Measurements from ENCODE around the gene TSHZ3.

TSHZ3 gene

DNA sequence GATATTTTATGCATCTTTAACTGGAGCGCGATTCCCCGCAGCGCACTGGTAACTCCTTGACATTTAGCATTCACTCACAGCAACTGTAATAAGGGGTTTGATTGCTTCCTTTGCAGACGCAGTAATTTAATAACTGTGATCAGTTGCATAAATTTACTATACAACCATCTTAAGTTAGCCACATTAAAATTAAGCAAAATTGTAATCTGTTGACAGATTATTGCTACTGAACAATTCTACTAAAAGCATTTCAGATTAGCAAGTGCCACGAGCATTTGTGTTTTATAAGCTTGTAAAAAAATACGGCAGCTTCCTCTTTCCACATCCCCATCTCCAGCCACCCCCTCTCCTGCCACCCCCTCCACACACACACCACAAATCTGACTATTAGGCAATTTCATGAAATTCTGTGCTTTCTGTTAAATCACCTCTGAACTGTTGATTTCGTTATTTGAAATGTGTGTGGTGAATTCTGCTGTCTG, 44.4 kb downstream of the TSHZ3 start:
- H3K9me3 ChIP-seq (ENCODE audit: control insufficient read depth, insufficient read depth, low read length), result no peaks in the 10 kb centered on the region
- H3K4me3 ChIP-seq (ENCODE audit: low read depth, low read length), result no peak overlapping the region
- no peaks in the 10 kb centered on the region for H3K4me1 ChIP-seq (ENCODE audit: control insufficient read depth, insufficient read depth, low read length)
- H3K9ac ChIP-seq (ENCODE audit: low read depth, low read length), result no peak overlapping the region
- no peaks in the 10 kb centered on the region for H3K27me3 ChIP-seq (ENCODE audit: control insufficient read depth, insufficient read depth, low read length)
- no peaks in the 10 kb centered on the region for H3K36me3 ChIP-seq (ENCODE audit: control insufficient read depth, insufficient read depth, low read length)

DNA sequence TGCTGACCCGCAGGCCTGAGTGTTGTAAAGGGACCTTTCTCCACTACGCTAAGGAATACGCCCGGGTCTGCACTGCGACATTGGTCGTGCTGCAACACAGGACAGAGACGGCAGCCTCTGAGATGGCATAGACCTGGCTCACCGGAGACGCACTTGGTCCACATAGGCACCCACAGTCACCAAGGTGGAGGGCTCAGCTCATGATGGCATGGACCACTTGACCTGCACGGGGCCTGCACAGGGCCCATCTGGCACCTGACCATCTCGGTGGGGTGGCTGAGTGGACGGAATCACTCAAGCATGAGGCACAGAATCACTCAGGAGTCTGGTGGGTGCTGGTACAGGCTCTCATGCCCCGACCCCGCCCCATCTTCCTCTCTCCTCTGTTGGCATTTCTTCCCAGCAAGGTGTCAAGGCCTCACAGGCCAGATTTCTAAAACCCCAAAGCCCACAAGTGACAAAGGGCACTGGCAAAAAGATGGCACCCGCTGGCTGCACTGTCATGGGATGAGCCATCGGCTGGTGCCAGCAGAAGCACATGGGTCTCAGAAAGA, 45.9 kb downstream of the TSHZ3 start:
- Histone ChIP-seq H3K4me3 (ENCODE audit: low read depth, low read length) (no peak overlapping the region), H3K9me3 (ENCODE audit: control insufficient read depth, insufficient read depth, low read length) (no peaks in the 10 kb centered on the region), H3K9ac (ENCODE audit: low read depth, low read length) (no peak overlapping the region), H3K4me1 (ENCODE audit: control insufficient read depth, insufficient read depth, low read length) (no peaks in the 10 kb centered on the region), H3K36me3 (ENCODE audit: control insufficient read depth, insufficient read depth, low read length) (no peaks in the 10 kb centered on the region), H3K27me3 (ENCODE audit: control insufficient read depth, insufficient read depth, low read length) (no peaks in the 10 kb centered on the region)

- Histone ChIP-seq H3K9me3 (ENCODE audit: control insufficient read depth, insufficient read depth, low read length) (no peaks in the 10 kb centered on the region), H3K27me3 (ENCODE audit: control insufficient read depth, insufficient read depth, low read length) (no peaks in the 10 kb centered on the region), H3K4me1 (ENCODE audit: control insufficient read depth, insufficient read depth, low read length) (no peaks in the 10 kb centered on the region), H3K9ac (ENCODE audit: low read depth, low read length) (no peak overlapping the region), H3K36me3 (ENCODE audit: control insufficient read depth, insufficient read depth, low read length) (no peaks in the 10 kb centered on the region), H3K4me3 (ENCODE audit: low read depth, low read length) (no peak overlapping the region)
Measured at GRCh38 chr19:31301306-31301980, 47.8 kb downstream of the TSHZ3 start.

DNA sequence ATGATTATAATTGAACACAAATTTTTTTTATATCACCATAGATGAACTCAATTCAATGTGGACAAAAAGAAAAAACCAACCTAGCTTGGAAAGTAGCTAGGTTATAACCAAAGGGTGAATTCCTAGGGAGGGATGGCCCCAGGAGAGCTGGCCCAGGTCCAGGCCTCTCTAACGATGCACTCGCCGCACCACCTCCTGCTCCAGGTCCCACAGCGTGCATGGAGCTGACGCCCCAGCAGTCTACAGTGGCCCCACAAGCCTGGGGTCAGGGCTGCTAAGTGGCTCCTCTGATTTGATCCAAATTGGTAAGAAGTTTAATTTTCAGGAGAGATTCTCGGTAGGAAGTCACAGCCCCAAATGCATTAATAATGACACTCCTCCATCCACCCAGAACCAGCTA, 48.8 kb downstream of the TSHZ3 start:
- no peak overlapping the region for H3K4me3 ChIP-seq (ENCODE audit: low read depth, low read length)
- no peaks in the 10 kb centered on the region for H3K9me3 ChIP-seq (ENCODE audit: control insufficient read depth, insufficient read depth, low read length)
- H3K36me3 ChIP-seq (ENCODE audit: control insufficient read depth, insufficient read depth, low read length), result no peaks in the 10 kb centered on the region
- no peaks in the 10 kb centered on the region for H3K27me3 ChIP-seq (ENCODE audit: control insufficient read depth, insufficient read depth, low read length)
- no peak overlapping the region for H3K9ac ChIP-seq (ENCODE audit: low read depth, low read length)
- no peaks in the 10 kb centered on the region for H3K4me1 ChIP-seq (ENCODE audit: control insufficient read depth, insufficient read depth, low read length)

DNA sequence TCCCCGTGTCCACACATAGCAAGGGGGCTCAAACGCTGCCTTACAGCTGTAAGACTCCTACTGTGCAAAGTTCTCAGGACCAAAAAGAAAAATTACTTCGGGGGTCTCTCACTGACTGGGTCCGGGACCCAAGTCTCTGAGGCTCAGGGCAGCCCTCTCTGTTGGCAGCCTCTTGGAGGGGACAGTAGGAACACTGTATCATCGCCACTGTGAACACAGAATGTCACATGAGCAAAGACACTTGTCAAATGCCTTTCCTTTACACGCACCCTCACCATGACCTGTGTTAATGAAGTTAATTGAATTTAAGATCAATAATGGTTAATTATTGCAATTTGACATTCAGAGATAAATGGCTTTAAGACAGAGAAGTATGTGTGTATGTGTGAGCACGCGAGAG, 49.6 kb downstream of the TSHZ3 start:
- H3K27me3 ChIP-seq (ENCODE audit: control insufficient read depth, insufficient read depth, low read length), result no peaks in the 10 kb centered on the region
- H3K4me3 ChIP-seq (ENCODE audit: low read depth, low read length), result no peak overlapping the region
- no peaks in the 10 kb centered on the region for H3K36me3 ChIP-seq (ENCODE audit: control insufficient read depth, insufficient read depth, low read length)
- H3K9ac ChIP-seq (ENCODE audit: low read depth, low read length), result no peak overlapping the region
- H3K9me3 ChIP-seq (ENCODE audit: control insufficient read depth, insufficient read depth, low read length), result no peaks in the 10 kb centered on the region
- no peaks in the 10 kb centered on the region for H3K4me1 ChIP-seq (ENCODE audit: control insufficient read depth, insufficient read depth, low read length)

DNA sequence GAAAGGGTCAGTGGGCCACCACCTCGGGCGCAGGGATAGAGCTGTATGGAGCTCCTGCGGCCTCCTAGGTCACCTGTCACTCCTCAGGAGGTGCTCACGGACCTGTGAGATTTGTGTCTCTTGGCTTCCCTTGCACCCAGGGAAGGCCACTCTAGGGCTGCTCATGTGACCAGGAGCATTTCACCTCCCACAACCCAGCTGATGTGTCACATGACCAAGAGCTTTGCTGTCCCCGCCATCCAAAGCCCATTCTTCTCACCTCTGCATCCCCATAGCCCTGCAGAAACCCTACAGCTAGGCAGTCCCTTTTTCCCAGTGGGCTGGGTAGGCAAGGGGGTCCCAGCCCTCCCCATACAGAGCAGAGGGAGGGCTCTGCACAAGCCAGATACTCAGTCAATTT, 51.2 kb downstream of the TSHZ3 start:
- H3K9me3 ChIP-seq (ENCODE audit: control insufficient read depth, insufficient read depth, low read length), result no peaks in the 10 kb centered on the region
- H3K36me3 ChIP-seq (ENCODE audit: control insufficient read depth, insufficient read depth, low read length), result no peaks in the 10 kb centered on the region
- H3K4me1 ChIP-seq (ENCODE audit: control insufficient read depth, insufficient read depth, low read length), result no peaks in the 10 kb centered on the region
- no peaks in the 10 kb centered on the region for H3K27me3 ChIP-seq (ENCODE audit: control insufficient read depth, insufficient read depth, low read length)
- H3K4me3 ChIP-seq (ENCODE audit: low read depth, low read length), result no peak overlapping the region
- no peak overlapping the region for H3K9ac ChIP-seq (ENCODE audit: low read depth, low read length)

DNA sequence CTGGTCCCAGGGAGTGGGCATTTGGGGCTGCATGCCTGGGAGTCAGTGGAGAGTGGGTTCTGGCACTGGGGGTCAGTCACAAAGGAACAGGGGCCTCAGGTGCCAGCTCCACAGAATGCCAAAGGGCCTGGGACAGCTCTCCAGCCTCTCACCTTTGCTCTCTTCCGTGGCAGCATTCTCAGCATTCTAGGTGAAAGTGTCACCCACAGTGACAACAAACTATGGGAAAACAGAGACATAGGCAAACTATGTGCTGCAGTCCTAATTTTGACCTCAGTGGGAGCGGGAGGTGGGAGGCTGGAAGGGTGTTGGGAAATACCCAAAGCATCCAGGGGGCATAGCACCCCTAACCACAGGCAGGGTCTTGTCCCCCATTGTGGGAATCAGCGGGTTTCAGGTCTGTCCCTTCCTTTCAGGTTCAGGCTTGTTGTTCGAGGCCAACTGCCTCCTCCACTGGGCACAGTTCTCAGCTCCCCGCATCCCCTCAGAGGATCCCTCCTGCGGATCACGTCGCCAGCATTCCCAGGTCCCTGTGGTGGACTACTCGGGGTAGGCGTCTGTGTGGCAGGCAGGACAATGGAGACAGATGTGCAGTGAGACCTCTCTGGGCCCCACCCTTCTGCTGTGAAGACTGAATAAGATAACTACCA, 52.4 kb downstream of the TSHZ3 start:
- H3K27me3 ChIP-seq (ENCODE audit: control insufficient read depth, insufficient read depth, low read length), result no peaks in the 10 kb centered on the region
- no peak overlapping the region for H3K4me3 ChIP-seq (ENCODE audit: low read depth, low read length)
- no peaks in the 10 kb centered on the region for H3K4me1 ChIP-seq (ENCODE audit: control insufficient read depth, insufficient read depth, low read length)
- no peaks in the 10 kb centered on the region for H3K9me3 ChIP-seq (ENCODE audit: control insufficient read depth, insufficient read depth, low read length)
- no peaks in the 10 kb centered on the region for H3K36me3 ChIP-seq (ENCODE audit: control insufficient read depth, insufficient read depth, low read length)
- H3K9ac ChIP-seq (ENCODE audit: low read depth, low read length), result no peak overlapping the region

- no peaks in the 10 kb centered on the region for H3K9me3 ChIP-seq (ENCODE audit: control insufficient read depth, insufficient read depth, low read length)
- no peaks in the 10 kb centered on the region for H3K36me3 ChIP-seq (ENCODE audit: control insufficient read depth, insufficient read depth, low read length)
Measured at GRCh38 chr19:31294189-31294588, 55.0 kb downstream of the TSHZ3 start.

GRCh38 chr19:31292639-31293185, 56.5 kb downstream of the TSHZ3 start:
- H3K27me3 ChIP-seq (ENCODE audit: control insufficient read depth, insufficient read depth, low read length), result no peaks in the 10 kb centered on the region
- H3K4me3 ChIP-seq (ENCODE audit: low read depth, low read length), result no peak overlapping the region
- no peaks in the 10 kb centered on the region for H3K9me3 ChIP-seq (ENCODE audit: control insufficient read depth, insufficient read depth, low read length)
- H3K4me1 ChIP-seq (ENCODE audit: control insufficient read depth, insufficient read depth, low read length), result no peaks in the 10 kb centered on the region
- H3K36me3 ChIP-seq (ENCODE audit: control insufficient read depth, insufficient read depth, low read length), result no peaks in the 10 kb centered on the region
- no peak overlapping the region for H3K9ac ChIP-seq (ENCODE audit: low read depth, low read length)

More at GRCh38 chr19:31294189-31294588, 55.0 kb downstream of the TSHZ3 start:
- H3K4me1 ChIP-seq (ENCODE audit: control insufficient read depth, insufficient read depth, low read length), result no peaks in the 10 kb centered on the region
- H3K27me3 ChIP-seq (ENCODE audit: control insufficient read depth, insufficient read depth, low read length), result no peaks in the 10 kb centered on the region
- no peak overlapping the region for H3K9ac ChIP-seq (ENCODE audit: low read depth, low read length)
- no peak overlapping the region for H3K4me3 ChIP-seq (ENCODE audit: low read depth, low read length)

DNA sequence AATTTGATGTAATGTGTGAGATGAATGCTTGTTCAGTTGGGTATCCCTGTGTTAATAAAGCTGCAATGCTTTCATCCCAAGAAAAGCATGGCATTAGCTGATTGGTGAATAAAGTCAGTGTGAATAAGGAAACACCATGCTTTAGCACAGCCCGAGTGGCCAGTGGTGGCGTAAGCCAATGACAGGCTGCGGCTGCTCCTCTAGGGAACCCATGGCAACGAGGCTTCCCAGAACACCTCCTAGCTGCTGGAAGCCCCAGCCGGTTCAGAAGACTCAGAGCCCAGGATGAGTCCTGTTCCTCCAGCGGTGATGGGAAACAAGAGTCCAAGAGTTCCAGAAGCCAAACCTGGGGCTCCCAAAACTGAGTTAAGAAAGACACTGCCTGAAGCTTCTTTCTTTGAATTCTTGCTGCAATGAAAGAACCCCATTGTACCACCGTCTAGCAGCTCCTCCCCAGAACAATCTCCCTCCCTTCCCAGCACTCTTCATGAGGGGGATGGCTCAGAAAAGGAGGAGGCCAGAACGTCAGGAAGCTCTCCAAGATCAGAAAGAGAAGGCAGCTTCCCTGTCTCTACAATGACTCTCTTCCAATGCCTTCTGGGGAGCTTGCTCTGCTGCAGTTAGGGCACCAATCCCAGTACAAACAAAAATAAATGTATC, 58.2 kb downstream of the TSHZ3 start:
- Histone ChIP-seq H3K9me3 (ENCODE audit: control insufficient read depth, insufficient read depth, low read length) (no peaks in the 10 kb centered on the region), H3K9ac (ENCODE audit: low read depth, low read length) (no peak overlapping the region), H3K27me3 (ENCODE audit: control insufficient read depth, insufficient read depth, low read length) (no peaks in the 10 kb centered on the region), H3K4me1 (ENCODE audit: control insufficient read depth, insufficient read depth, low read length) (no peaks in the 10 kb centered on the region), H3K36me3 (ENCODE audit: control insufficient read depth, insufficient read depth, low read length) (no peaks in the 10 kb centered on the region), H3K4me3 (ENCODE audit: low read depth, low read length) (no peak overlapping the region)

GRCh38 chr19:31289976-31290375, 59.3 kb downstream of the TSHZ3 start:
- H3K9me3 ChIP-seq (ENCODE audit: control insufficient read depth, insufficient read depth, low read length), result no peaks in the 10 kb centered on the region
- H3K36me3 ChIP-seq (ENCODE audit: control insufficient read depth, insufficient read depth, low read length), result no peaks in the 10 kb centered on the region
- H3K4me3 ChIP-seq (ENCODE audit: low read depth, low read length), result no peak overlapping the region
- H3K4me1 ChIP-seq (ENCODE audit: control insufficient read depth, insufficient read depth, low read length), result no peaks in the 10 kb centered on the region
- H3K27me3 ChIP-seq (ENCODE audit: control insufficient read depth, insufficient read depth, low read length), result no peaks in the 10 kb centered on the region
- no peak overlapping the region for H3K9ac ChIP-seq (ENCODE audit: low read depth, low read length)

All from iPS-15b (cell line).